ENCODE measurements around the gene VKORC1.

DNA sequence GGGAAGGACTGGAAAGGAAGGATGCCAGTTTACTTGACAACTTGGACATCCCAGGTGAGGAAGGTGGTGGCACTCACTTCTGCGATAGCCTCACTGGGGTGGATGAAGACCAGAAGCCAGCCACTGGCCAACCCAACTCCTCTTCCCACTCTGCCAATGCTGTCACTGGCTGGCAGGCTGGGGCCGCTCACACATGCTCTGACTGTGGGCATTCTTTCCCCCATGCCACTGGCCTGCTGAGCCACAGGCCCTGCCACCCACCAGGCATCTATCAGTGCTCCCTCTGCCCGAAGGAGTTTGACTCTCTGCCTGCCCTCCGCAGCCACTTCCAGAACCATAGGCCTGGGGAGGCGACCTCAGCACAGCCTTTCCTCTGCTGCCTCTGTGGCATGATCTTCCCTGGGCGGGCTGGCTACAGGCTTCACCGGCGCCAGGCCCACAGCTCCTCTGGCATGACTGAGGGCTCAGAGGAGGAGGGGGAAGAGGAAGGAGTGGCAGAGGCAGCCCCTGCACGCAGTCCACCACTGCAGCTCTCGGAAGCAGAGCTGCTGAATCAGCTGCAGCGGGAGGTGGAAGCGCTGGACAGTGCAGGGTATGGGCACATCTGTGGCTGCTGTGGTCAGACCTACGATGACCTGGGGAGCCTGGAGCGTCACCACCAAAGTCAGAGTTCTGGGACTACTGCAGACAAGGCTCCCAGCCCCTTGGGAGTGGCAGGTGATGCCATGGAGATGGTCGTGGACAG is 15.8 kb downstream of the VKORC1 start:
- TF ChIP-seq, protein P1, sequence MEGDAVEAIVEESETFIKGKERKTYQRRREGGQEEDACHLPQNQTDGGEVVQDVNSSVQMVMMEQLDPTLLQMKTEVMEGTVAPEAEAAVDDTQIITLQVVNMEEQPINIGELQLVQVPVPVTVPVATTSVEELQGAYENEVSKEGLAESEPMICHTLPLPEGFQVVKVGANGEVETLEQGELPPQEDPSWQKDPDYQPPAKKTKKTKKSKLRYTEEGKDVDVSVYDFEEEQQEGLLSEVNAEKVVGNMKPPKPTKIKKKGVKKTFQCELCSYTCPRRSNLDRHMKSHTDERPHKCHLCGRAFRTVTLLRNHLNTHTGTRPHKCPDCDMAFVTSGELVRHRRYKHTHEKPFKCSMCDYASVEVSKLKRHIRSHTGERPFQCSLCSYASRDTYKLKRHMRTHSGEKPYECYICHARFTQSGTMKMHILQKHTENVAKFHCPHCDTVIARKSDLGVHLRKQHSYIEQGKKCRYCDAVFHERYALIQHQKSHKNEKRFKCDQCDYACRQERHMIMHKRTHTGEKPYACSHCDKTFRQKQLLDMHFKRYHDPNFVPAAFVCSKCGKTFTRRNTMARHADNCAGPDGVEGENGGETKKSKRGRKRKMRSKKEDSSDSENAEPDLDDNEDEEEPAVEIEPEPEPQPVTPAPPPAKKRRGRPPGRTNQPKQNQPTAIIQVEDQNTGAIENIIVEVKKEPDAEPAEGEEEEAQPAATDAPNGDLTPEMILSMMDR (IDR thresholded peaks at IDR 0.05; ENCODE audit: insufficient read depth, low read length), result no peak
- TF ChIP-seq POLR2AphosphoS5 (IDR thresholded peaks at IDR 0.05; ENCODE audit: low read depth), result no peak

Data from HL-60 (cell line).